Measurements from ENCODE around the gene GPATCH4. TPM values are rescaled to one million over a fixed set of nuclear protein-coding genes. Genes with fewer than 3 reads are reported as not detected.

The GPATCH4 gene
- total RNA-seq, 1 experiment from 2014 or later = 71.7 TPM

DNA sequence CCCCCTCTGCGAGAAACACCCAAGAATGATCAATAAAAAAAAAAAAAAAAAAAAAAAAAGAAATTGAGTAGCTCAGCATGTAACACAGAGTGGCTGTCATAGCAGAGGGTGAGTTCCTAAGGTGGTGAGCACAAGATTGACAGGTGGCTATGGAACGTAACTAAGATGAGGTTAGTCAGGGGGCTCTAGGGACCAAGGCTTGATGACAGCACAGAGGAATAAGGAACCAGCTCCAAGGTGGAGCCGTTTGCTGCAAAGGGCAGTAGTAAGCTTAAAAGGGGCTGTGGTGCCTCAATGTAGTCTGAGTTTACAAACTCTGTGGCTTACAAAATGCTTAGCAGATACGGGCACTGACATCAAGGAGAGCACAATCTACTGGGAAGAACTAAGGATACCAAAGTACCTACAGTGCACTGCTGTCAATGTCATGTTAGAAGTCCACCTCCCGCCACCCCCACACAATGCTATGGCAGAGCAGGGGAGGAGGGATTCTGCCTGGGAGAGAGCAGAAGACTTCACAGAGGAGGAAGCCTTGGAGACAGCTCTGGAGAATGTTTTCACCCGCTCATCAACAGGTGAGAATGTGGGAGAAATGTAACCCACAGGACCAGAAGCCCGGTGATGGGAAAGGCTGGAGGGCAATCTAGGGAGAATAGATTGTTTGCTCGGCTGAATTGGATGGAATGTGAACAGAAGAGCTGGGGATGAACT lies 42.0 kb downstream of the GPATCH4 start:
- no CpG with 5 or more reads among the region's 8 CpGs for WGBS (ENCODE audit: extremely low coverage, insufficient read length, low lambda C conversion rate)
- no peak overlapping the region for H2AK5ac ChIP-seq (ENCODE audit: insufficient read length, low read length)
- no peaks in the 10 kb centered on the region for H3K4me1 ChIP-seq (ENCODE audit: insufficient read depth, low read length)
- no peak overlapping the region for H3K4ac ChIP-seq (ENCODE audit: low read depth, low read length)
- H3K14ac ChIP-seq (ENCODE audit: insufficient read depth, low read length) = no peak overlapping the region
- H2AFZ ChIP-seq (ENCODE audit: low read length) = no peak overlapping the region
- H4K5ac ChIP-seq (ENCODE audit: insufficient read length, low read depth, low read length) = no peak overlapping the region
- Mint-ChIP-seq H3K4me1 (no peaks in the 10 kb centered on the region), H3K36me3 (ENCODE audit: insufficient read depth in 1 of 3, low read depth in 3 of 3) (peaks cover 19 to 71% (median 61%) of the 10 kb centered on the region in 3 experiments; a peak in 6 of 7 replicates), H3K27me3 (ENCODE audit: low read depth) (no peaks in the 10 kb centered on the region), H3K27ac (no peak overlapping the region; a peak in 1 of 7 replicates), H3K4me3 (no peak overlapping the region), H3K9me3 (no peaks in the 10 kb centered on the region)
- no peak overlapping the region for H4K8ac ChIP-seq (replicated peaks; ENCODE audit: insufficient read length, low read depth, low read length)
- DNase-seq = no peak
- H2BK120ac ChIP-seq (ENCODE audit: low read depth, low read length, poor library complexity, severe bottlenecking) = no peak overlapping the region
- no peak overlapping the region for H3K18ac ChIP-seq (ENCODE audit: insufficient read length, low read depth, low read length)
- H4K91ac ChIP-seq (ENCODE audit: insufficient read length, low read depth, low read length) = no peak overlapping the region
- H2BK12ac ChIP-seq (ENCODE audit: insufficient read length, low read depth, low read length) = no peak overlapping the region
- no peaks in the 10 kb centered on the region for H4K20me1 ChIP-seq (ENCODE audit: control insufficient read depth, insufficient read depth, insufficient read length)
- H2BK20ac ChIP-seq (ENCODE audit: low read depth, low read length, poor library complexity, severe bottlenecking) = no peak overlapping the region
- no peaks in the 10 kb centered on the region for H3K79me2 ChIP-seq (ENCODE audit: insufficient read depth, low read length)
- no peaks in the 10 kb centered on the region for H3K27me3 ChIP-seq (ENCODE audit: insufficient read depth, low read length)
- no peak overlapping the region for H3K4me2 ChIP-seq (ENCODE audit: insufficient read depth, insufficient read length, low read length)
- H3K79me1 ChIP-seq (ENCODE audit: insufficient read depth, low read depth, low read length, poor library complexity, severe bottlenecking) = no peaks in the 10 kb centered on the region
- no peak overlapping the region for H3K23ac ChIP-seq (ENCODE audit: insufficient read length, low read depth, low read length)
- no peak overlapping the region for H2BK15ac ChIP-seq (ENCODE audit: low read depth, low read length)
- H3T11ph ChIP-seq (ENCODE audit: low read length) = no peak overlapping the region
- no peaks in the 10 kb centered on the region for H3K9me3 ChIP-seq (ENCODE audit: control insufficient read depth, low read depth, low read length)
- no peak overlapping the region for H2BK5ac ChIP-seq (ENCODE audit: insufficient read length, low read length)
- no peak overlapping the region for H3K27ac ChIP-seq (ENCODE audit: insufficient read length, low read depth, low read length)
- no peak overlapping the region for H3K9ac ChIP-seq (ENCODE audit: extremely low read depth, insufficient read length, low read length)
- TF ChIP-seq, protein P1, sequence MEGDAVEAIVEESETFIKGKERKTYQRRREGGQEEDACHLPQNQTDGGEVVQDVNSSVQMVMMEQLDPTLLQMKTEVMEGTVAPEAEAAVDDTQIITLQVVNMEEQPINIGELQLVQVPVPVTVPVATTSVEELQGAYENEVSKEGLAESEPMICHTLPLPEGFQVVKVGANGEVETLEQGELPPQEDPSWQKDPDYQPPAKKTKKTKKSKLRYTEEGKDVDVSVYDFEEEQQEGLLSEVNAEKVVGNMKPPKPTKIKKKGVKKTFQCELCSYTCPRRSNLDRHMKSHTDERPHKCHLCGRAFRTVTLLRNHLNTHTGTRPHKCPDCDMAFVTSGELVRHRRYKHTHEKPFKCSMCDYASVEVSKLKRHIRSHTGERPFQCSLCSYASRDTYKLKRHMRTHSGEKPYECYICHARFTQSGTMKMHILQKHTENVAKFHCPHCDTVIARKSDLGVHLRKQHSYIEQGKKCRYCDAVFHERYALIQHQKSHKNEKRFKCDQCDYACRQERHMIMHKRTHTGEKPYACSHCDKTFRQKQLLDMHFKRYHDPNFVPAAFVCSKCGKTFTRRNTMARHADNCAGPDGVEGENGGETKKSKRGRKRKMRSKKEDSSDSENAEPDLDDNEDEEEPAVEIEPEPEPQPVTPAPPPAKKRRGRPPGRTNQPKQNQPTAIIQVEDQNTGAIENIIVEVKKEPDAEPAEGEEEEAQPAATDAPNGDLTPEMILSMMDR (conservative IDR thresholded peaks at IDR 0.05) = no peak
- no peak overlapping the region for H3K56ac ChIP-seq (ENCODE audit: insufficient read length, low read depth, low read length)
- H3K23me2 ChIP-seq (ENCODE audit: insufficient read length, low read depth, low read length, poor library complexity, severe bottlenecking) = no peaks in the 10 kb centered on the region
